Subcutaneous abdominal adipose tissue (tissue), 5 donors: ENCODE measurements around the gene MIA2.

Experiments
- H3K27ac ChIP-seq: one replicate; pipeline ENCODE4 v1.7.0; 2013; ENCODE audit warnings: low read depth, mild to moderate bottlenecking, inconsistent platforms, low read length, moderate library complexity
- H3K27me3 ChIP-seq, 5 donors: one replicate each; pipeline ENCODE4 v1.7.0; 2013; ENCODE audit warnings: low read length in 5 of 5, inconsistent platforms in 1 of 5; ENCODE audit not compliant: control insufficient read depth in 5 of 5, insufficient read depth in 4 of 5
- H3K36me3 ChIP-seq, 5 donors: one replicate each; pipeline ENCODE4 v1.7.0; 2013; ENCODE audit warnings: low read length in 5 of 5; ENCODE audit not compliant: control insufficient read depth in 5 of 5, insufficient read depth in 5 of 5
- H3K4me1 ChIP-seq, 5 donors: one replicate each; pipeline ENCODE4 v1.7.0; 2013; ENCODE audit warnings: low read length in 5 of 5, mild to moderate bottlenecking in 3 of 5, moderate library complexity in 1 of 5; ENCODE audit not compliant: control insufficient read depth in 5 of 5, insufficient read depth in 5 of 5
- H3K4me3 ChIP-seq, 5 donors: one replicate each; pipeline ENCODE4 v1.7.0; 2013; ENCODE audit warnings: low read length in 5 of 5, low read depth in 1 of 5
- H3K9ac ChIP-seq, 5 donors: one replicate each; pipeline ENCODE4 v1.7.0; 2013; ENCODE audit warnings: low read length in 5 of 5, mild to moderate bottlenecking in 4 of 5, moderate library complexity in 3 of 5
- H3K9me3 ChIP-seq, 5 donors: one replicate each; pipeline ENCODE4 v1.7.0; 2013; ENCODE audit warnings: low read length in 5 of 5; ENCODE audit not compliant: control insufficient read depth in 5 of 5
- donor health status: healthy.
- donor health status: healthy.
- donor health status: healthy.
- donor health status: healthy.
- donor health status: healthy.

Gene MIA2

GRCh38 chr14:39430762-39431415 is 197.2 kb downstream of the MIA2 start:
- peak overlapping the region; percentile 82 to 99 (median 94) for H3K4me3 ChIP-seq
- H3K9me3 ChIP-seq, result no peaks in the 10 kb centered on the region
- peak overlapping the region; percentile 81 for H3K27ac ChIP-seq
- H3K27me3 ChIP-seq, result no peaks in the 10 kb centered on the region
- H3K4me1 ChIP-seq, result peaks cover 7 to 51% (median 46%) of the 10 kb centered on the region in 5 donors
- peak overlapping the region; percentile 40 to 98 (median 92) for H3K9ac ChIP-seq
- H3K36me3 ChIP-seq, result no peaks in the 10 kb centered on the region

- Histone ChIP-seq H3K9me3 (no peaks in the 10 kb centered on the region), H3K27me3 (no peaks in the 10 kb centered on the region), H3K4me3 (peak overlapping the region; percentile 82 to 99 (median 94)), H3K36me3 (no peaks in the 10 kb centered on the region), H3K9ac (peak overlapping the region; percentile 40 to 98 (median 96)), H3K4me1 (peaks cover 4 to 46% (median 41%) of the 10 kb centered on the region in 5 donors), H3K27ac (peak overlapping the region; percentile 96)
Observed at GRCh38 chr14:39431416-39432178, 197.9 kb downstream of the MIA2 start.

- H3K9me3 ChIP-seq, result no peaks in the 10 kb centered on the region
- H3K27me3 ChIP-seq, result no peaks in the 10 kb centered on the region
- H3K4me1 ChIP-seq, result peaks cover 3 to 41% (median 38%) of the 10 kb centered on the region in 5 donors
- H3K9ac ChIP-seq, result peak within 1 kb of the TSS; percentile 68 to 98 (median 96)
- H3K36me3 ChIP-seq, result no peaks in the 10 kb centered on the region
- peak within 1 kb of the TSS; percentile 85 to 99 (median 94) for H3K4me3 ChIP-seq
- peak within 1 kb of the TSS; percentile 96 for H3K27ac ChIP-seq
Observed at GRCh38 chr14:39432179-39432618, 198.5 kb downstream of the MIA2 start, which contains the start of gene FBXO33. Gene FBXO33, minus strand, starts transcription at chr14:39432433. Its CDS starts 271 bp downstream, at chr14:39432162.

- peak overlapping the region; percentile 85 to 95 (median 92) for H3K4me3 ChIP-seq
- H3K4me1 ChIP-seq, result peaks cover 3 to 41% (median 38%) of the 10 kb centered on the region in 5 donors
- peak overlapping the region; percentile 83 for H3K27ac ChIP-seq
- peak overlapping the region; percentile 68 to 87 (median 70) for H3K9ac ChIP-seq
- no peaks in the 10 kb centered on the region for H3K9me3 ChIP-seq
- no peaks in the 10 kb centered on the region for H3K27me3 ChIP-seq
- no peaks in the 10 kb centered on the region for H3K36me3 ChIP-seq
Observed at GRCh38 chr14:39432619-39433451, 199.1 kb downstream of the MIA2 start.

GRCh38 chr14:39433452-39433813 is 199.7 kb downstream of the MIA2 start:
- Histone ChIP-seq H3K27me3 (no peaks in the 10 kb centered on the region), H3K27ac (peak overlapping the region; percentile 83), H3K36me3 (no peaks in the 10 kb centered on the region), H3K9ac (peak overlapping the region; percentile 68 to 87 (median 70)), H3K9me3 (no peaks in the 10 kb centered on the region), H3K4me1 (peaks cover 3 to 40% (median 35%) of the 10 kb centered on the region in 5 donors), H3K4me3 (peak overlapping the region; percentile 85 to 95 (median 92))

GRCh38 chr14:39434401-39434800 is 200.7 kb downstream of the MIA2 start:
- Histone ChIP-seq H3K4me3 (no peak overlapping the region), H3K9ac (no peak overlapping the region)

GRCh38 chr14:39435241-39435640 is 201.5 kb downstream of the MIA2 start:
- H3K4me3 ChIP-seq, result no peak overlapping the region

More at GRCh38 chr14:39434401-39434800, 200.7 kb downstream of the MIA2 start:
- no peaks in the 10 kb centered on the region for H3K36me3 ChIP-seq
- peaks cover 3 to 31% (median 26%) of the 10 kb centered on the region in 5 donors for H3K4me1 ChIP-seq
- H3K9me3 ChIP-seq, result no peaks in the 10 kb centered on the region
- no peak overlapping the region for H3K27ac ChIP-seq
- H3K27me3 ChIP-seq, result no peaks in the 10 kb centered on the region

More at GRCh38 chr14:39435241-39435640, 201.5 kb downstream of the MIA2 start:
- Histone ChIP-seq H3K36me3 (no peaks in the 10 kb centered on the region), H3K4me1 (peaks cover 0 to 22% (median 18%) of the 10 kb centered on the region in 5 donors), H3K27me3 (no peaks in the 10 kb centered on the region), H3K9me3 (no peaks in the 10 kb centered on the region), H3K9ac (no peak overlapping the region), H3K27ac (no peak overlapping the region)
